GM21529 (cell line): ENCODE measurements around the gene ARHGAP42.

Experiments used
- ATAC-seq: cut with Tn5 transposase; IDR thresholded peaks from one replicate; pipeline ENCODE4 v1.9.1; 2021; ENCODE audit not compliant: unreplicated experiment

The ARHGAP42 gene

GRCh38 chr11:100753571-100753970 lies 66.5 kb downstream of the ARHGAP42 start:
- no peak for ATAC-seq

DNA sequence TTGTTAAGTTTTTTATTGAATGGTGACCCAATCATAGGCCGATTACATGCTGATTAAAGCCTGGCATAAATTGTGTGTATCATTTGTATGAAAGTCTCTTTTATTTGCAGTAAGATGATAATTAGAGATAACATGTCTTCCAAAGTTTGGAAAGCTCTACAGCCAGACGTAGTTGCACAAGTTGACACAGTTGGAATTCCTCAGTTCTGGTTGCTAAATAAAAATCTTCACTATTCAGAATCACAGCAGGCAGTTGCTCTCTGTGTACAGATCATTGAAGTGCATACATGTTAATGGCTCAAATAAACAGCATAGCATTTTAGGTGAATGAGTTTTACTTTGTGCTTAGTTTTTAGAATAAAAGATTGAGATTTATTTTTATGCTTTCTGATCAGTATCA lies 69.5 kb downstream of the ARHGAP42 start:
- no peak for ATAC-seq

DNA sequence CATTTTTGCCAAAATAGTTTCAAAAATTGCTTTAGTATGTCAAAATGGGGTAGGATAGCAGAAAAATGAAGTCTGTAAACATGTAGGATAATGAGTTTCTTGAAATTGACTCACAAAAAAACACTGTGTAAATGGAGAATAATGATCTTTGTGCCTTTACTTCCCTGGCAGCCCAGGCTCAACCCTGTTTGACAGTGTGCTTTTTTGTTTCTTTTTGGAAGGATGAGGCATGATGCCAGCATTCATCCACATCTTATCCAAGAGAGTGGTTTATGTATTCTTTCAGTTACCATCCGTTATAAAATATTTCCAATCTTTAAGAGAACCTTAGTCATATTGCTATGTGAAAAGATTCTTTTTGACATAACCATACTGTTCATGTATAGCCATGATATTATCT lies 70.6 kb downstream of the ARHGAP42 start:
- ATAC-seq, result no peak

- ATAC-seq, result no peak
Observed at GRCh38 chr11:100759106-100759505, 72.0 kb downstream of the ARHGAP42 start.

- no peak for ATAC-seq
Observed at GRCh38 chr11:100759856-100760255, 72.8 kb downstream of the ARHGAP42 start.

DNA sequence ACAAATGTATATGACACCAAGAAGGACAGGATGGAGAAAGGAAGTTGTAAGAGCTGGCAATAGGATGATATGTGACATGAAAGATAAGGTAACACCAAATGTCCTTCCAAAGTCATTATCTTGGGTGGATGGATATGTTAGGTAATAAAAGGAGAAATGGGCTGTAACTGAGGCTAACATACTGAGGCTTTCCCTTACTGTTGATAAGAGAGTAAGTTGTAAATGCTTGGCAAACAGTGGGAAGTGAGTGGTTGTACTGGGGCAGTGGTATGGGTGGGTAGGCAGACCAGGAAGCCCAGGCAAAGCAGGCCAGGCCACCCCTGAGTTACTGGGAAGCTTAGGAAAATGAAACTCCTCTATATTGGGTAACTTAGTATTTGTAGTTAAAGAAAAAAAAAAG lies 73.7 kb downstream of the ARHGAP42 start:
- ATAC-seq, result no peak

DNA sequence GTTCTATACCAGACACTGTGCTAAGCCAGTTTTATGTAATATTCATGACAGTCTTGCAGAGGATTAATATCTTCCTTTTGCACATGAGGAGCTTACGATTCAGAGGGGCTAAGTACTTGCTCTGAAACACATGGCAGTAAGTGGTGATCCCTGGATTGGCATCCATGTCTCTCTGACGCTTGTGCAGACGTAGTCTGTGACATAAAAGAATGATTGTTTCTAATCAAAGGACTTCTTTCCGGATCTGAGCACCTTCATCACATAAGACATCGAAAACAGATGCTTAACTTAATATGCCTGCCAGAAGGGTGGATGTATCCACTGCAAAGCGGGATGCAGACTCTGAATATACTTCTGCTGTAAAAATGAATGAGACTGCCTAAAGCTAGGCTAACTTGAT lies 74.8 kb downstream of the ARHGAP42 start:
- ATAC-seq, result no peak

GRCh38 chr11:100766764-100767163 lies 79.7 kb downstream of the ARHGAP42 start:
- ATAC-seq, result no peak

GRCh38 chr11:100769165-100769564 lies 82.1 kb downstream of the ARHGAP42 start:
- no peak for ATAC-seq

GRCh38 chr11:100769617-100770016 lies 82.5 kb downstream of the ARHGAP42 start:
- no peak for ATAC-seq

DNA sequence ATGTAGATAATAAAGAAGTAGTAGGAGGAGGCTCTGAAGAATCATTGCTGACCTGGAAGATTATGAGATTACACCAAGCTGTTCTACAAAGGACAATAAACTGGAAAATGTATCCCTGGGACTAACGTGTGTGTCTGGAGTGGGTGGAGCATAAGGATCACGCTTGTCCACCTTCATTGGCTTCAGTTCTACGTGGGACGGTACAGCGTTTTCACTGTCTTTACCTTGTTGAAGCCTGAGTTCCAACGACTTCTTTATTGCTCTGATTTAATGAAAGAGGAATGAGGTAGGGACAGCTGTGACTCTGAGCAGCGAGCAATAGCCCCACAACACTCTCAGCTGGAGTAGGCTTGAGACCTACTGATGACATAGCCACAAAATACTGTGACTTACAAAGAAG lies 87.0 kb downstream of the ARHGAP42 start:
- ATAC-seq, result no peak

- no peak for ATAC-seq
Observed at GRCh38 chr11:100774859-100775258, 87.8 kb downstream of the ARHGAP42 start.

DNA sequence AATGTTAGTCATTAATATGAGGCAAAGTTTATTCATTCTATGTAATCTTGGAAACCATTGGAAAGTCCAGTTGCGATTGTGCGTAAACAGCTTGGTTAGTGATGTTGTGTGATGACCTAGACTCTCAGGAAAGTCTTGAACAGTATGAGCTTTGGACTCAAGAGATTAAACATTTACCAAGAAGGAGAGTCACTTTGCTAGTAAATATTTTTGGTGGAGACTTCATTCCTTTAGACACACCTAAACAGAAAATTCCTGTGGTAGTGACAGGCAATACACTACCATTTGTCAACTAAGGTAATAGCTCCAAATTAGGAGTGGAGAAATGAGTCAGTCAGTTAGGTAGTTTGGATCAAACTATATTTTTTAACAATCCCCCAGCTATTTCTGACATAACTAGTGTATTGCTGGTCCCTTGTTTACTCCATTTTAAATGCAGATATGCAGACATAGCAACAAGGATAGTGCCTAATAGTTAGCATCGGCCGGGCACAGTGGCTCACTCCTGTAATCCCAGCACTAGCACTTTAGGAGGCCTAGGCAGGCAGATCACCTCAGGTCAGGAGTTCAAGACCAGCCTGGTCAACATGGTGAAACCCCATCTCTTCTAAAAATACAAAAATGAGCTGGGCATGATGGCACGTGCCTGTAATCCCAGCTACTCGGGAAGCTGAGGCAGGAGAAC lies 89.3 kb downstream of the ARHGAP42 start:
- ATAC-seq, result no peak

- no peak for ATAC-seq
Observed at GRCh38 chr11:100777103-100777502, 90.0 kb downstream of the ARHGAP42 start.

GRCh38 chr11:100777736-100778135 lies 90.6 kb downstream of the ARHGAP42 start:
- ATAC-seq, result no peak

DNA sequence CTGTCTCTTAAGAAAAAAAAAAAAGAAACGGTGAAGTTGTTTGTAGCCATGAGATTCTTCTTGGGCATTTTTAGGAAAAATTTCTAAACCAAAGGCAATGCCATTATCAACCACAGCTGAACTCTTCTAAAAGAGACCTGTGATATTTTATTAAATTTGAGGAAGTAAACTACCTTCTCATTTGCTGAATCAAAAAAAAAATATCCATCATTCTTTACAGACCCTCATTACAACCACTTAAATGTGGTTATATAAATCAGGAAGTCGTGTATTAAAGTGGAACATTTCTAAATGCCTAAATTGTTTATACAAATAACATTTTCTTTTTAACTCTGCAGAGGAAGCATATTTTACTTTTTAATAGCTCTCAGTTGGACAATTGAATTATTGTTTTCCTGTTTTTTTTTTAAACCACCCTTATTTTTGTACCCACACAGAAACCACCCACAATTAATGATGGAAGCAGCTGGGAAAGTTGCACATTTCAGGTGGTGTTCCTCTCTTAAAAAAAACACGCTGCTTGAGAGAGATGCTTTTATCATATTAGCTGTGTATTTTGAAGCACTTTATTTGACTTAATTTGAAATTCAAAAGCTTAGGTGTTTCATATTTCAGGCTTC lies 91.2 kb downstream of the ARHGAP42 start:
- ATAC-seq, result no peak

GRCh38 chr11:100780470-100780869 lies 93.4 kb downstream of the ARHGAP42 start:
- ATAC-seq, result no peak

GRCh38 chr11:100785148-100785983 lies 98.3 kb downstream of the ARHGAP42 start:
- no peak for ATAC-seq

GRCh38 chr11:100788561-100789295 lies 101.6 kb downstream of the ARHGAP42 start:
- no peak for ATAC-seq

DNA sequence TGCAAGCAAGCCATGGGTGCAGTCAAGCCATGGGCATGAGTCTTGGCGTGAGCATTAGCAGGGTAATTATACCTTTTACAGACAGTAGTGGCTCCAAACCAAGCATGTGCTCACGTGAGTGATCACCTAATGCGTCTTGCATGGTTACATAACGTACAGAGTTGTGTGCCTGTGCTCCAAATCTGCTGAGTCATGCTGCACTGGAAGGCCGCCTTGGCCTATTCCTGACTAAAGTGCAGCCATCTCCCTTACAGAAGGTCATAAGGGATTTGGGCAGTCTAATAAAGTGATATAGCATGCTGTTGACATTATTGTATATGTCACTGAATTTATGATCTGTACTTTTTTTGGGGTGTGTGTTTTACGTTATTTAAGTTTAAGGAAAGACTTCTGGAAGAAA lies 102.4 kb downstream of the ARHGAP42 start:
- no peak for ATAC-seq

GRCh38 chr11:100790073-100790472 lies 103.0 kb downstream of the ARHGAP42 start:
- ATAC-seq, result no peak
